Endometrial microvascular endothelial cells (primary cell): ENCODE measurements around the gene BIVM. TPM values are rescaled to one million over a fixed set of nuclear protein-coding genes. Genes with fewer than 3 reads are reported as not detected.

Experiments used
- in situ Hi-C: cut with HindIII; loops from 2 replicates; pipeline ENCODE4 v1.10.0; 2017; ENCODE audit warnings: low sequenced_read_pairs, low pct_unique_long_range_greater_than_20kb; ENCODE audit errors: inconsistent ontology term
- total RNA-seq: library from RNA; depleted of rRNA; stranded (reverse); fragments of >200 nt; gene quantifications from one replicate; pipeline ENCODE4 v1.2.3, GENCODE V29; 2015; ENCODE audit errors: inconsistent ontology term

Gene BIVM
- total RNA-seq, 1 donor from 2014 or later = 23.8 TPM

GRCh38 chr13:102825921-102826706, 27.2 kb downstream of the BIVM start:
- in situ Hi-C loops = no loop called here

GRCh38 chr13:102830646-102831045, 31.7 kb downstream of the BIVM start:
- in situ Hi-C loops = no loop called here

GRCh38 chr13:102836471-102836870, 37.6 kb downstream of the BIVM start:
- in situ Hi-C loops = no loop called here

GRCh38 chr13:102838273-102838672, 39.4 kb downstream of the BIVM start:
- in situ Hi-C loops = no loop called here

- in situ Hi-C loops = no loop called here
Observed at GRCh38 chr13:102838982-102839381, 40.1 kb downstream of the BIVM start.

GRCh38 chr13:102839462-102839861, 40.5 kb downstream of the BIVM start:
- in situ Hi-C loops = no loop called here

GRCh38 chr13:102845289-102845629, 46.3 kb downstream of the BIVM start:
- in situ Hi-C loops = no loop called here

GRCh38 chr13:102845630-102846260, 46.8 kb downstream of the BIVM start, which contains the start of gene ERCC5:
Gene ERCC5 (plus strand): TSS chr13:102846032. CDS start chr13:102846267, 235 bp downstream.
- in situ Hi-C loops = no loop called here

- in situ Hi-C loops = no loop called here
Observed at GRCh38 chr13:102846261-102847015, 47.5 kb downstream of the BIVM start.

- in situ Hi-C loops = no loop called here
Observed at GRCh38 chr13:102847272-102848234, 48.6 kb downstream of the BIVM start.

GRCh38 chr13:102848956-102849355, 50.0 kb downstream of the BIVM start:
- in situ Hi-C loops = no loop called here

GRCh38 chr13:102852556-102852955, 53.6 kb downstream of the BIVM start:
- in situ Hi-C loops = no loop called here

GRCh38 chr13:102854675-102855074, 55.8 kb downstream of the BIVM start:
- in situ Hi-C loops = no loop called here

GRCh38 chr13:102856557-102856956, 57.6 kb downstream of the BIVM start:
- in situ Hi-C loops = no loop called here

GRCh38 chr13:102862624-102863210, 63.8 kb downstream of the BIVM start:
- in situ Hi-C loops = no loop called here

GRCh38 chr13:102863590-102863989, 64.7 kb downstream of the BIVM start:
- in situ Hi-C loops = no loop called here

GRCh38 chr13:102868366-102868936, 69.5 kb downstream of the BIVM start:
- in situ Hi-C loops = no loop called here
